Hematopoietic multipotent progenitor cell treated with erythropoietin and hydrocortisone succinate and interleukin-3 and kit ligand, for 8 days (in vitro differentiated cells): ENCODE measurements around the gene EPB41L1.
"Not testable (repeated sequence)": the region's sequence is repeated elsewhere in the genome, so short reads cannot be mapped to it uniquely, and the experiment has no call there.

Source experiments
- DNase-seq: peaks from one replicate; pipeline ENCODE4 v3.0.0-alpha.2; 2015

Gene EPB41L1

DNA sequence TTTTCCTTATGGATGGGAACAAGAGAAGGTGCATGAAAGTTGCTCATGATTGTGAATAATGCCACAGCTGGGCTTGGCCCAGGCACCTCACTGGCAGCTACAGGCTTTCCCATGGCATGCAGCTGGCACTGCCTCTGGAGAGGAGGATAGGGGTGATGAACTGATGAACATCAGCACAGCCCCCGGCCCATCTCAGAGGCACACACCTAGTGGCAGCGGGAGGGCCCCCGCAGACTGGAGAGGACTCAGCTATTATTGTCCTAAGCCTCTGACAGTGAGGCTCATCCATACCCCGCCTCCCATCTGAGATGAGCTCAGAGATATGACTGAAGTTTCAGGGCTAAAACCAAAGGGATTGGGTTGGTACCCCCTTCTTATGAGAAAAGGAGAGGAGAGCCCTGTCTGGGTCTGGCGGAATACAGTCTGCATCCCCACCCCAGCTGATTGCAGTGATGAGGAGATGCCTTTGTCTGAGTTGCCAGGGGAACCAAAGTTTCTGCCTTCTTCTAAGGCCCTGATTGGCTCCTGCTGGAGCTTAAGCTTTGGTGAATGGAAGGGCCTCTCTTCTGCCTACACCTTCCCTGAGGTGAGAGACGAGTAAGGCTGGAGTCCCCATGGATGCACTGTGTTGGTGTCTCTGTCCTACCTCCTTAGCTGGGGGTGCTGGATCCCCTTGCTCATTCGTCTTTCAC, 27.6 kb upstream of the EPB41L1 start:
- no peak for DNase-seq

DNA sequence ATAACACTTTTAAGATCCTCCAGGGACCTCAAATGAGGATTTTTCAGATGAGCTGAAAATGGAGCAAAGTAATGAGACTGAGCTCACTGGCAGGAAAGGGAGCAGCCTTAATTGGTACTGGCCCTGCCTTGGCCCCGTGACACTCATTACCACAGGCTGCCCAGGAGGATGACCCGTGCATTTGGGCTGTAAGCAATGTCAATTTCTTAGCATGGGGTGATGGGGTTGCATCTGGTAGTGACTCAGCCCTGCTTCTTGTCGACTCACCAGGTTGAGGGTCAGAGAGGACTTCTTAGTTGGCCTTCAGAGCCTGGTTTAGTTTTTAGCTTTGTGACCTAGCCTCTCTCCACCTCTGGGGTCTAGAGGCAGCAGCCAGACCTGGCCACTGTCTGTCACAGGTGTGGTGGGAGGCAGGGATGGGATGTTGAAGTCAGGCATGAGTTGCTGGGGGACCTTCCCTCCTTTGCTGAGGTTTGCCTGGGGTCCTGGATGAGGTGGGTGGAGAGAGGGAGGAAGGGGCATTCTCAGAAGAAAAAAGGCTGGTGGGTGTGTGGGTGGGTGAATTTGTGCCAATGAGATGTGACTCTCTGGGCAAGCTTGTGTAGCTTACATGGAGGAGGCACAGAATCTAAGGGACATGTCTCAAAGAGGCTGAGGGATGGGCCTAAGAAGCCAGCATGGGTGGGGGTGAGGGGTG, 25.9 kb upstream of the EPB41L1 start:
- DNase-seq = no peak

DNA sequence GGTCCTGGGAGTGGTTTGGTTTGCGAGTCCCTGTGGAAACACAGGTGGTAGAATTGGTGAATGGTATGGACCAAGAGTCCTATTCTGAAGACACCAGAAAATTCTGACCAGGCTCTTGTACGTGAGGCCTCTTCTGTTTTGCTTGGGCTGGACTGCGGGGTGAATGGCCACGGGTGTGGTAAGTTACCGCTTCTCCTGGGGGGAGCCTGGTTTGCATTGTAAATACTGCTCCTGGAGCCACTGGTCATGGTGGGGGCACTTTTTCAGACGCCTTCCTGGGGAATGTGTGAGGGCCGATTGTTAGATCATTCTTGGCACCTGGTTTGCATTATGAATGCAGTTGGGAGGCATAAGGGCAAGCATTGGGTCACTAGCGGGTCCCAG, 25.4 kb upstream of the EPB41L1 start:
- no peak for DNase-seq

DNA sequence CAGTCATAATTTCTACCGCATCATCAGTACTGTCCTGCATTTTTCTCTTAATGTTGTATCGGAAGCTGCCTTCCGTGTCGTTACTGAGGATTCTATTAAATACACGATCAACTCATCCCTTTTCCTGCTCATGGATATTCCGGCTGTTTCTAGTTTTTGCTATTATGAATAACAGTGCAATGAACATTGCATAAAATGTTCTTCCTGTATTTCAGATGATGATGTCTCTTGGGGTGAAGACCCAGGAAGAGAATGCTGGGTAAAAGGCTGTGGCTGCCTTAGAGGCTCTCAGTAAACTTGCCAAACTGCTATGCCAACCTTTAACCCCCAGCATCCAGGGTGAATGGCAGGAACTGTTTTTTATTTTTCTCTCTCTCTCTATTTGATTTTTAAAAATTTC, 24.1 kb upstream of the EPB41L1 start:
- no peak for DNase-seq

DNA sequence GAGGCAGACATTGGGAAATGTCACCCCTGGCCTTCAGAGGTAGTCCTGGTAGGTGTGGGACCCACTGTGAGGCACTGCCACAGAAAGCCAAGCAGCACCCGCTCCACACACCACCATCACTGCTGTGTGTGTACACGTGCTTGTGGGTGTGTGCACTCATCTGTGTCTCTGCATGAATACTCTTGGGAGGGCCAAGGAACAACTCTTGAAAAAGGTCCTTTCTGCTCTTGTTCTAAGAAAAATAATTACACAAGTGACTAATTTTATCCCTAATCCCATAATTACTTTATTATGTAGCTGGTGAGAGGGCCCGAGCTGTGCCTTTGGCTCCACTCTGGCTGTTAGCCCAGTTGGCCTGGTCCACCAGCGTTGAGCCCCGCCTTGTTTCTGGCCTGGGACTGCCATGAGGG, 21.7 kb upstream of the EPB41L1 start:
- DNase-seq = no peak

DNA sequence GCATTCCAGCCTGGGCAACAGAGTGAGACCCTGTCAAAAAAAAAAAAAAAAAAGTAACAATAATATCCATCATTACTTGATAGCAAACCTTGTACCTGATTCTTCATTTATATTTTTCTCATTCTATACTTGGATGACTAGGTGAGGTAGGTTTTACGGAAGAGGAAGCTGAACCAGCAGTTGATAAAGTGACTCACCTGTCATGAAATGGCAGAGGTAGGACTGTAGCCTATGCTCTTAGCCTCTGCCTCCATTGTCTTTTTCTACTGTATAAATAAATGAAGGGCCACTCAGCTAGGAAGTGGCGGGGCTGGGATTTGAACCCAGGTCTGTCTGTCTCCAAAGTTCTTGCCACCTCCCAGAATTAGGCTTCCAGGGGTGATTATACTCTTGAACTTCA, 20.7 kb upstream of the EPB41L1 start:
- no peak for DNase-seq

DNA sequence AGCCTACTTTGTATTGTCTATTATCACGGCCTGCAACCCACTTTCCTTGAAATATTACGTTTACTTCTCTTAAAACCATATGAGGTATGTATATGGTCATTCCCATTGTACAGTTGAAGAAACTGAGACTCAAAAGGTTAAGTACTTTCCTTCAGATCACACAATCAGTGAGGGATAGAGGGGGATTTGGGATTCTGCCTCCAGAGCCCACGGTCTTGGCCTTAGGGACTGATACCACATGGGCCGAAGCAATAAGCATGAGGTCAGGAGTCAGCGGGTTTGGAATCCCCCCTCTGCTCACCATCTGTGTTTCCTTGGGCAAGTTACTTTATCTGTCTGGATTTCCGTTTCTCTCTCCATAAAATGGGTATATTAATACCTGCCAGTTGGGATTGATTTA, 19.4 kb upstream of the EPB41L1 start:
- DNase-seq = no peak

DNA sequence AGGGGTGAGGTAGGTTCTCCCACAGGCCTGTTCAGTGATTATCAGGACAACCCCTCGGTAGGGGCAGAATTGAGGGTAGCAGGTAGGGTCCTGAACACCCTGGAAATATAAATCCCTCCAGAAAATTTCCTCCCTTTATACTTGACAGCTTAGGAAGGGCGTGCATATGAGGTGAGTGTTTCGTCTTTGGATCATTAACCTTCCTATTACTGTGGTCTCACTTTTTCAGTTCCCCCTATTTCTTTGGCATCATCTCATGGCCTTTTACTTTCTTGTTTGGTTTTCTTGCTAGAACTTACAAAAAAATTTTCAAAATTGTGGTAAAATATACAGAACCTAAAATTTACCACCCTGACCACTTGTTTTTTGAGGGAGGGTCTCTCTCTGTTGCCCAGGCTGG, 18.7 kb upstream of the EPB41L1 start:
- no peak for DNase-seq

DNA sequence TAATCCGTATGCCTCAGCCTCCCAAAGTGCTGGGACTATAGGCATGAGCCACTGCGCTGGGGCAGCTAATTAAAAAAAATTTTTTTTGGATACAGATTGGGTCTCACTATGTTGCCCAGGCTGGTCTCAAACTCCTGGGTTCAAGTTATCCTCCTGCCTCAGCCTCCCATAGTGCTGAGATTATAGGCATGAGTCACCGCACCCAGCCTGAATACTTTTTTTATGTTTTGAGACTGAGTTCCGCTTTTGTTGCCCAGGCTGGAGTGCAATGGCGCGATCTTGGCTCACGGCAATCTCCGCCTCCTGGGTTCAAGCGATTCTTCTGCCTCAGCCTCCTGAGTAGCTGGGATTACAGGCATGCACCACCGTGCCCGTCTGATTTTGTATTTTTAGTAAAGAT, 17.2 kb upstream of the EPB41L1 start:
- DNase-seq = not testable (repeated sequence)

DNA sequence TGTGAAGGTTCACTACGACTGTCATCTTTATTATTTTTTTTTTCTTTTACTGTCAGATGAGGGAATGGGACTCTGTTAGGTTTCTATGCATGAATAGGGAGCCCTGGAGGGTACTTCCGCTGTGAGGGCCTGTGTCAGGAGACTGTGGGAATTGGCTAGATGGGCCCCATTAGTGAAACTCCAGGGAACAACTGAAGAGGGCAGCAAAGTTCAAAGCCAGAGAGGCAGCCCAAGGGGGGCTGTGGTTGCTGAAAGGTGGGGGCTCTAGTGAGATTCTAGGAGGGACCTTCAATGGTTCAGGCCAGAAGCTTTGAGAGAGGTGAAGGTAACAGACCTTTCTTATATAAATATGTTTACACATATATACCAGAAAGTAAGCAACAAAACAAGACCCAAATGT, 13.2 kb upstream of the EPB41L1 start:
- DNase-seq = no peak

DNA sequence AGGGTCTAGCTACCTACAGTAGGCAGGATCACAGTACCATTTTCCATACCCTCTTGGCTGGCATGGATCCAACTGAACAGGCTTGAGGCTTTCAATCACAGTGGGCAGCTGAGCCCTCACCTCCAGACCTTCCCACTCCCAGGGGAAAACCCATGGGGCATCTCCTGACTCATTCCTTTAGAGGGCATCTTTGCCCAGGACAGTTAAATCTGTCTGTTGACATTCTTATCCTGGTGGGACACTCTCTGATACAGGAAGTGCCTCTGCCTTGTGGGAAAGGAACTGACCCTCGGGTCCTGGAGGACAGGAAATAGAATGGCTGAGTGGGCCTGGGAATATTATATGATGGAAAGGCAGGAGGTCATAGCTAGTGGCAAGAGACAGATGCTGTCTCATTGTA, 10.2 kb upstream of the EPB41L1 start:
- no peak for DNase-seq

DNA sequence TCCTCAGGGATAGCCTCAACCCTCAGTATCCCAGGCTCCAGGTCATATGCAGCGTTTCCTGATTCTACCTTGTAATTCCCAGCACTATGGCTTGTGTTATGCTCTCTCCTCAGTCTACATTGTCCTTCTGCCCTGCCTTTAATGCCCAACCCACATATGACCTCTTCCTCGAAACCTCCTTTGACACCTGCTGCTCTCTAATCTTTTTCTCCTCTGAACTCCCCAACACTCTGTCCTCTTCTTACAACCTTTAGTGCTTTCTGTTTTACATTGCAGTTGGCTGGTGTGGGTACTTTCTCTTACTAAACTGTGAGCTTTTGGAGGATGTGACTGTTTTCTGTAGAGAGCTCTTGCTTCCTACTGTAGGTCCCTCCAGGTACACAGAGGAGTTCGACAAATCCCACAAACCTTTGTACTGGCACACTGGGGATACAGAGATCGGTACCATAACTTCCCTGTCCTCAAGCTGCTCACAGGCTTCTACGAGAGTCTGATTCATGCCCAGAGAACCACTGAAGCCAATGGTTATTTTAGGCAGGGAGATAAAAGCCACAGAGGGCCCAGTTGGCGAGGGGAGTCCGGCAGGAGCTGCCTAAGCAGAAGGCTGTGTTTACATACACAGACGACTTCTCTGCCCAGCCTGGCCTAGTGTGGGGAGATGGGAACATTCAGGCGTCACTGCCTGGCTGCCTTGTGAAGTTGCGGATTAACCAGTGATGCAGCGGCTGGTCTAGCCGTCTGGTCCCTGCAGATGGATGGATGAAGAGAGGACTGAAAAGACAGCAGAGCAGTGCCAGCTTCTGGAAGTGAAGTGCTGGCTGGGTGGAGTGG, 8.4 kb upstream of the EPB41L1 start:
- DNase-seq = no peak

DNA sequence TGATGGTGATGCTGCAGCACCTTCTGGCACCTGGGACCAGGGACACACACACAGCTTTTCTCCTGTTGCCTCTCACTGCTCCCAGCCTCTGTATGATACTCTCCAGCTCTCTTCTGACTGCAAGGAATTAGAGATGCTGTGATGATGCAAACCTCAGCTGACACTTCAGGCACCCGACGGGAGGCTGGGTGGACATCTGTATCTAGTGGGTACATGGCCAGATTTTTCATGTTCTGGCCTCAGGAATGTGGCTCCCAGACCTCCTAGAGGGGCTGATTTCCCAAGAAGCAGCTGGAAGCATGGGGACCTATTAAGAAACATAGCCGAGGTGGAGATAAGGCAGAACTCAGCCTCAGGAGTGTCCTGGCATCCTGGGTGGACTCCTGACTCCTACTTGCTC, 6.8 kb upstream of the EPB41L1 start:
- no peak for DNase-seq

DNA sequence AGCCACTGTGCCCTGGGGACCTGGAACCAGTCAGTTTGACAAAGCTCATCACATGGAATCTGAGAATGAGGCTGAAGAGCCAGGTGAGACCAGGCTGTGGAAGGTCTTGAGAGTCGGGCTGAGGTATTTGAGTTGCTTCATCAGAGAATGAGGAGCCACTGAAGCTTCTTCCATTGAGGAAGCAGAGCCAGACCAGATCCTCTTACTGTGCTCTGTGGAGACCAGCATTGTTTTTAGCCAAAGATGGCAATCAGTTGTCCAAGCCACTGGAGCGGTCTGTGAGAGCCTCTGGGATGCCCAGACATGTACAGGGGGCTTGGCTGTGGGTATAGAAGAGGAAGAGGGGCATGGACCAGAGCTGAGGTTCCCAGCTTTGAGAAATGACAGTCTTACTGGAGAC, 6.1 kb upstream of the EPB41L1 start:
- no peak for DNase-seq

DNA sequence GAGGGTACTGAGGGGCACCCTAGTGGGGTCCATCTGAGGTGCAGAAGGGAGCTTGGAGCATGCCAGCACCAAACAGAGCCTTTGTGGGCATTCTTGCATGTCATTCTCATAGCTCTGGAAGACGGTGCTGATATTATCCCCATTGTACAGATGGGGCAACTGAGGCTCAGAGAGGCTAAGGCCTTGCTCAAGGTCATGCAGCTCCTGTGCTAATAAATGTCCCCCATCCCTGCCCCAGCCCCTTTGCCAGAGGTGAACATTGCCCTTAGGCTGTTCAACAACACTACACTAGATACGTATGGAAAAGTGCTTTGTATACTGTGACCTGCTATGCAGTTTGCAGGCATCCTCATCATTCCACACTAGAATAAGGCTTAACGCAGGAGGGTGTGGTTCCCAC, 5.5 kb upstream of the EPB41L1 start:
- no peak for DNase-seq

DNA sequence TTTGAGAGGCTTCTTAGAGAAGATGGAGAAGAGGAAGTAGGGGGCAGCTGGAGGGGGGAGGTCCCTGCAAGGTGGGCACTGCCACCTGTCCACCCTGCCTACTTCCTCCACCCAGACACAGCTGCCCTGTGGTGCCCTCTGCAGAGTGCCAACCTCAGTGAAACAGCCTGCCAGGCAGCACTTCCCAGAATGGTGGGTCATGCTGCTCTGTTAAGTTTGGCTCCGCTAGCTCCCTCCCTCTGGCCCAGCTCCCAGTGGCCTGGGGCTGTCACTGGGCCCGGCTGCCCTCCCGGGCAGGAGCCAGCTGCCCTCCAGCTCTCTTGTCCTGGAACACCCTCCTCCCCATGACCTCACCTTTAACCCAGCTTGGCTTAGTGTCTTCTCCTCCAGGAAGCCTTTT, 5.1 kb upstream of the EPB41L1 start:
- DNase-seq = no peak

DNA sequence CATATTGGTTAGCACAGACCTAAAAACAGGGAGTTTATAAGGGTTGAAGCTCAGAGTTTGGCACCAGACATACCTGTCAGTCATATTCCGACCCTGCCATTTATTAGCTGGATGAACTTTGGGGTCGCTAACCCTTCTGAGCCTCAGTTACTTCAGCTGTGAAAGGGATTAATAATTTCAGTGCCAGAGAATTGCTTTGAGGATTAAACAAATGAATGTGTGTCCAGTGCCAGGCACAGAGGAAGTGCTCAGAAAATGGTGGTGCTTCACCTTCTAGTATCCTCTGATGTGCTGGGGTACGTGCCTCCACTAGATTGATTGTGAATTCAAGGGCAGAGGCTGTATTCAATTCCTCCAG, 4.1 kb upstream of the EPB41L1 start:
- no peak for DNase-seq

DNA sequence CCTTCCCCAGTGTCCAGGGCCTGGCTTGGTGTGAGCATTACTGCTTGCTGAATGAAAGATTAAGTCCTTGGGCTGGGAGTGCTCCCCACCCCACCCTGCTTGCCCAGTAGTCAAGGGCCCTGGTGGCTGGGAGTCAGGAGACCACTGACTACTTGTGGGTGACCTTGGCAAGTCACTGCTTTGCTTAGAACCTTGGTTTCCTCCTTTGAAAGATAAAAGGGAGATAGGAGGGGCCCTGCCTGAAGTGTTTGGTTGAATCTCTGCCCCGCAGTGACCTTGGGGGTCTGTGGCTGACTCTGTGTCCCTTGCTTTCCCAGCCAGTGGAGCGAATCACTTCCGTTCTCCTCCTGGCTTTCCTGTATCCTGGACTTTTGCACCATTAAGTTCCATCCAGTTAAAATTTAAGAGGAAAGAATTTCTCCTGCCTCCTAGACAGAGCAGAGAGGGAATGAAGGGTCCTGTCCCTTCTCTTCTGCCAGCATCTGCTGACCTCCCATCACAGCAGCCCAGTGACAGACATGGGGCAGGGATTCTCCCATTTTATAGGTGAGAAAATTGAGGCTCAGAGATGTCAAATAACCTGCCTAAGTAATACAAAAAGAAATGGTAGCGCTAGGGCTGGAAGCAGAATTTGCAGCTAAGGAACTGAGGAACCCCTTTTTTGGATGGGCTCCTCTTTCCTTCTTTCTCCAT, 3.5 kb upstream of the EPB41L1 start:
- DNase-seq = no peak

DNA sequence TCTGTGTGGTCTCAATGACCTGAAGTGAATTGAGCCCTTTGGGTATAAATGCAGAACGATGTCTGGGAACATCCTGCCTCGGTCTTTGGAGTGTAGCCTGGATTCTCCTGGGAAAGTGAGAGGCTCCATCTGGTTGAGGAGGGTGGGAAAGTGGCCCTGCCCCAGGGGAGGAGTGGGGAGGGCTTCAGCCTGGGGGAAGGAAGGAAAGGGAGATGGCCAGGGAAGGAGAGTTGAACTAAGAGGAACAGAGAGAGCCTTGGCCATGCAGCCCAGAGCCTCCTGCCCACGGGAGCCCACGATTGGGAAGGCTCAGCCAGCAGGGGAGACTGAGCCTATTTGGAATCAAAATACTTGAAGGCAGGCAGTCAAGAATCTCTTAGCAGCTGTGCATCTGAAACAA, 2.3 kb upstream of the EPB41L1 start:
- no peak for DNase-seq

DNA sequence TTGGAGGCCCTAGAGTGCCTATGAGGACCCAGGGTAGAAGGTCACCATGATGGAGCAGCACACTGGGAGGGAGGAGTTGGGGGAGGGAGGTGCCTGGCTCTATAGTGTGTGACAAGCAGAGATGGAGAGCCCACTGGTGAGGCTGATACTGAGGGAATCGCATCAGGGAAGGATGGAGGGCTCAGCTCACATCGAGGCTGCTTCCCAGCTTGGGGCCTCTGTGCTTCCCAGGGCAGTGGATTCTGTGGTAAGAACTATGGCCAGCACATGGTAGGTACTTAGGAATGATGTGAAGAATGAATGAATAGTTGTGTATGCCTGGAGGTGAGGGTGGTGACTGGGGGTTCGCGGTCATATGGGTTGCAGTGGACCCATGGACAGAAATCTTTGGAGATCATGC, 1.3 kb upstream of the EPB41L1 start:
- no peak for DNase-seq

DNA sequence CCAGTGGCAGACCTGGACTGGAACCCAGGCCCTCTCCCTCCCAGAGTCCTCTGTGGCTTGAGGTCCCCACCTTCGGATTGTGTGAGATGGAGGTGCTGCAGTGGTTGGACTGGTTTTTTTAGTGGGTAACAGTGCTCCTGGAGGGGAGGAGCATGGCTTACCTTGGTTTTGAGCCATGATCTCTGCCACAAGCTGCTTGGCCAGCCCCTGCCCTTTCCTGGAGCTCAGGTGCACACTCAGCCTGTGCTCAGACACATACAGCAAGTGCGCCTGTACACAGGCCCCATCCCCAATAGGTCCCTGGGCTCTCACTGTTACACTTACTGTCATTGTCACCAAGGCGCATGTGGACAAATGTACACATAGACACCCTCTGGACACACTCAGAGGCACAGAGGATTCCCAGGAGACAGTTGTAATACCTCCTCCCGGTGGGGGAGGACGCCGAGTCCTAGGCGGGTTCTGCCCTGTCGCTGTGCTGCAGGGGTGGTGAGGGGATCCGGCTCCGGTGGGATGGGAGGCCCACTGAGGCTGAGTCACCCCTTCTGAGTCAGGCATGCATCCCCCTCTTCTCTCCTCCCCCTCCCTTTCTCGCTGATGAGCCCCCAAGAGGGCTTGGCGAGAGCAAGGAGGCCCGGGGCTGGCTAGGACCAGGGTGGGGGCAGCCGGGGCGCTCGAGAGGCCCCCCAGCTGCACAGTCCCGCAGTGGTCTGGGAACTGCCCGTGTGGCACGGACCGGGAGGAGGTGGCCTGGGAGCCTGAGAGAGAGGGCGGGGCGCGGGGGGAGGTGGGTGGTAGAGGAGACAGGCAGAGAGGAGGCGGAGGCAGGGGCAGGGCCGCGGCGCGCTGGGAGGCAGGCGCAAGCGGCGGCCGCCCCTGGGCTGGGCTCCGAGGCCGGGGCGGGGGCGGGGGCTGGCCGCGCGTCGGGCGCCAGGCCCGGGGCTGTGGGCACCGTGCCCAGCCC, 522 bp upstream of the EPB41L1 start:
- peak; percentile 31 for DNase-seq

DNA sequence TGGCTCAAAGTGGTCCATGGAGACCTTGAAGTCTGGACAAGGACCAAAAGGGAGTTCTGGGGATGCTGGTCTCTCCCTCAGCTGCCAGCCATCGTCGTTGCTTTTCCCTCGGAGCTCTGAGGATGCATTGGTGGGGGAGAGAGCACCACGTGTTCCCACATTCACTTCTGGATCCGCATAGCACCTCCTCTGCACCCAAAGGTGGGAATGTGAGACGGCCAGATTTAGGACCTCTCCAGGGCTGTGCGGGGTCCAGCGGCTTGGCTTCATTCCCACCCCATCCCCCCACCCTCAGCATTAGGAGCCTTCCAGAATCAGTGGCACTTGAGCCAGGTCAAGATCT, 1.1 kb downstream of the EPB41L1 start:
- DNase-seq = no peak

DNA sequence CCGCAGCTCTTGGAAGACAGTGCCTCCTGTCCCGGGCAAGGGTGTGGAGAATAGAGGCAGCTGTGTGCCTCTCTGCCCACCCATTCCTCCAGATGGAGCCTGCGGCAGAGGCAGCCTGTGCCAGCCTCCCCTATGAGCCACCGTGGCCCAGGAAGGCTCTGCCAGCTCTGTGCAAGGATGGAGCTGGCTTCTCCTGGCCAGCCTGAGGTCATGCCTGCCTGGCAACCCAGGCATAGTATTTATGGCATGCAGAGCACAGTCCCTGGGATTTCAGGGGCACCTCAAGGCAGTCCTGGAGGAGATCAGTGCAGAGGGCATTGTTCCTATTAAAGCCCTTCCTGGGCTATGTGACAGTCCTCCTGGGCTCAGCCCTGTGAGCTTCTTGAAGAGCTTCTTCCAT, 1.5 kb downstream of the EPB41L1 start:
- DNase-seq = no peak
